Adrenal gland (tissue), 12 donors: ENCODE data around the gene IPO9. TPM values are rescaled to one million over a fixed set of nuclear protein-coding genes. Genes with fewer than 3 reads are reported as not detected.

Experiments used
- DNase-seq, 7 donors: peaks; one replicate each; pipeline ENCODE4 v3.0.0-alpha.2; 2019 to 2020
- H3K27ac ChIP-seq, 5 donors: fragments of 200-600 bp; sonication (generic) in 4 of 5; 1 replicate in 3 of 5; 2 replicates in 2 of 5; pipeline versions ENCODE4 v1.5.1 to v1.8.0; 2016 to 2020; ENCODE audit warnings: mild to moderate bottlenecking in 1 of 5
- H3K27me3 ChIP-seq: fragments of 200-600 bp; 2 replicates; pipeline ENCODE4 v1.8.0; 2021
- H3K36me3 ChIP-seq, 2 donors: fragments of 200-600 bp; replicated peaks in 1 of 2; 1 replicate in 1 of 2; 2 replicates in 1 of 2; pipeline versions ENCODE4 v1.5.1 to v1.8.0; 2018 to 2022
- H3K4me1 ChIP-seq, 2 donors: fragments of 200-600 bp; replicated peaks in 1 of 2; 1 replicate in 1 of 2; 2 replicates in 1 of 2; pipeline versions ENCODE4 v1.5.1 to v1.8.0; 2018 to 2021
- H3K4me3 ChIP-seq, 4 donors: fragments of 200-600 bp; sonication (generic) in 3 of 4; one replicate each; pipeline ENCODE4 v1.5.1; 2016 to 2018
- H3K9me3 ChIP-seq, 3 donors: fragments of 200-600 bp; sonication (generic) in 1 of 3; replicated peaks in 1 of 3; 1 replicate in 2 of 3; 2 replicates in 1 of 3; pipeline versions ENCODE4 v1.5.1 to v1.8.0; 2016 to 2021
- CTCF ChIP-seq, 6 experiments: fragments of 450-650 bp in 4 of 6; fragments of 200-600 bp in 2 of 6; sonication (generic) in 1 of 6; IDR thresholded peaks; 1 replicate in 5 of 6; 2 replicates in 1 of 6; pipeline versions ENCODE4 v1.5.1 to v1.8.0; 2016 to 2021; ENCODE audit warnings: antibody characterized with exemption in 6 of 6, mild to moderate bottlenecking in 2 of 6, moderate library complexity in 1 of 6
- POLR2A ChIP-seq, 2 donors: fragments of 450-650 bp; IDR thresholded peaks; one replicate each; pipeline ENCODE4 v1.6.1; 2017; ENCODE audit warnings: antibody characterized with exemption in 2 of 2, mild to moderate bottlenecking in 2 of 2, moderate library complexity in 1 of 2
- WGBS, 4 donors: extraction: QIAGEN DNeasy Blood & Tissue Kit in 2 of 4; methylation state at CpG; one replicate each; pipeline versions ENCODE4 v1.1.5 to v1.1.7; 2013 to 2017; 5-methylcytosine and 5-hydroxymethylcytosine counted together
- intact Hi-C, 2 donors: fragments of 100-400 bp; cut with DNase I; formaldehyde crosslinking; loops; one replicate each; pipeline versions ENCODE4 v1.14.1 to v1.15.0; 2022 to 2023
- polyA plus RNA-seq, 3 donors: library from polyadenylated mRNA; stranded (reverse); fragments of 200-250 nt in 2 of 3; fragments of 350-450 nt in 1 of 3; fragmentation: Illumina TruSeq in 1 of 3; extraction: RNeasy Lipid Tissue Mini Kit (QIAGEN cat#74804) in 1 of 3; gene quantifications; one replicate each; pipeline ENCODE4 v1.2.3, GENCODE V29; 2013 to 2014
- total RNA-seq, 9 donors: library from RNA; depleted of rRNA in 4 of 9; stranded (reverse); fragments of >200 nt in 4 of 9; fragments of 120-200 nt in 1 of 9; fragmentation: NEBNext Ultra II Directional in 1 of 9; extraction: Animal tissue kit (Norgen Biotek cat#: 25700) in 1 of 9; gene quantifications; one replicate each; pipeline versions ENCODE4 v1.1.0 to v1.2.4, GENCODE V29; 2013 to 2023
- donor health status: healthy with polysubstance abuse.
- donor health status: Bipolar disorder and iron deficiency.
- donor health status: DM: yes; HTN: yes; CAD: no.
- donor health status: DM: no; HTN: no; CAD: no.
- donor health status: DM: no; HTN: no; CAD: no.
- donor health status: DM: yes; HTN: yes; CAD: no.

The IPO9 gene
- total and polyA plus RNA-seq, 12 donors = 13.6 to 45.2 (median 28.5) TPM

- Histone ChIP-seq H3K4me3 (no peak overlapping the region), H3K9me3 (no peaks in the 10 kb centered on the region), H3K4me1 (peaks cover 17 to 29% of the 10 kb centered on the region in 2 donors), H3K27me3 (no peaks in the 10 kb centered on the region), H3K36me3 (no peaks in the 10 kb centered on the region), H3K27ac (no peak overlapping the region)
- DNase-seq = no peak
- TF ChIP-seq POLR2A (IDR thresholded peaks at IDR 0.05) = no peak
- no peak for TF ChIP-seq CTCF (IDR thresholded peaks at IDR 0.05)
- WGBS, 4 donors = 32 to 58% (median 41%) methylated on average over 2 of the region's 2 CpGs
- intact Hi-C loops = no loop called here
These were observed 96.3 kb downstream of the IPO9 start for GRCh38 chr1:201925301-201925567.

- Histone ChIP-seq H3K27ac (peak overlapping the region in 2 of 5 donors; percentile 0 to 44), H3K27me3 (no peaks in the 10 kb centered on the region), H3K36me3 (no peaks in the 10 kb centered on the region), H3K4me3 (no peak overlapping the region), H3K4me1 (peaks cover 11 to 22% of the 10 kb centered on the region in 2 donors), H3K9me3 (no peaks in the 10 kb centered on the region)
- 69 to 77% (median 76%) methylated on average over 5 of the region's 5 CpGs for WGBS, 4 donors
- DNase-seq = no peak
- TF ChIP-seq POLR2A (IDR thresholded peaks at IDR 0.05) (no peak), CTCF (IDR thresholded peaks at IDR 0.05) (no peak)
- intact Hi-C loops = no loop called here
These were observed 97.2 kb downstream of the IPO9 start for GRCh38 chr1:201925981-201926645.

- 94 to 100% (median 97%) methylated on average over 2 to 3 of the region's 3 CpGs for WGBS, 4 donors
- TF ChIP-seq CTCF (IDR thresholded peaks at IDR 0.05) (no peak), POLR2A (IDR thresholded peaks at IDR 0.05) (no peak)
- Histone ChIP-seq H3K4me3 (no peak overlapping the region), H3K36me3 (no peaks in the 10 kb centered on the region), H3K27me3 (no peaks in the 10 kb centered on the region), H3K27ac (no peak overlapping the region), H3K4me1 (peaks cover 11 to 22% of the 10 kb centered on the region in 2 donors), H3K9me3 (no peaks in the 10 kb centered on the region)
- no peak for DNase-seq
- intact Hi-C loops = no loop called here
These were observed 99.3 kb downstream of the IPO9 start for GRCh38 chr1:201928266-201928665.

GRCh38 chr1:201930137-201930536, 101.2 kb downstream of the IPO9 start:
- 72 to 81% (median 75%) methylated on average over 4 of the region's 4 CpGs for WGBS, 4 donors
- TF ChIP-seq CTCF (IDR thresholded peaks at IDR 0.05) (no peak), POLR2A (IDR thresholded peaks at IDR 0.05) (no peak)
- Histone ChIP-seq H3K4me1 (peaks cover 11 to 22% of the 10 kb centered on the region in 2 donors), H3K36me3 (no peaks in the 10 kb centered on the region), H3K27ac (peak overlapping the region in 1 of 5 donors; percentile 23), H3K4me3 (no peak overlapping the region), H3K9me3 (no peaks in the 10 kb centered on the region), H3K27me3 (no peaks in the 10 kb centered on the region)
- DNase-seq = no peak
- intact Hi-C loops = no loop called here
